ENCODE results near the gene TMEM184B.

TMEM184B gene

DNA sequence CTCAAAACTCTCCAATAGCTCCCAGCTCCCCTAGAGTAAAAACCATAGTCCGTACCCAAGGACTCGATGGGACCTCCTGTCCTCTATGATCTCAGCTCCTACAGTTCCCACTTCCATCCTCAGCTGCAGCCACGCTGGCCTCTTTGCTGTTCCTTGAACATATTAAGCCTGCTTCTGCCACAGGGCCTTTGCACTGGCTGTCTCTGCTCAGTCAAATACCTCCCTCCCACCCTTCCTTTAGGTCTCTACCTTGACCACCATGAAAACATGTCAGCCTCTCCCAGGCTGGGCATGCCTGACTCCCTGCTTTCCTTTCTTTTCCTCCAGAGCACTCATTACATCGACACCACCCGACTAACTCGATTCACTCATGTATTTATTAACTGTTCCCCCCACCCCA is 24.5 kb downstream of the TMEM184B start:
- peaks cover 1% of the 10 kb centered on the region for H3K36me3 ChIP-seq (ENCODE audit: control insufficient read depth, insufficient read depth, low read length)
- no peak overlapping the region for H3K4ac ChIP-seq (ENCODE audit: low read depth, low read length)
- no peak overlapping the region for H4K8ac ChIP-seq (ENCODE audit: low read depth, low read length)
- no peak overlapping the region for H3K4me3 ChIP-seq (ENCODE audit: low read length)
- 100% methylated on average over 3 of the region's 6 CpGs for WGBS (ENCODE audit: extremely low coverage, insufficient coverage, low lambda C conversion rate)
- H3K4me1 ChIP-seq (ENCODE audit: control insufficient read depth, low read depth, low read length): no peaks in the 10 kb centered on the region
- no peak for DNase-seq
- H2BK15ac ChIP-seq (replicated peaks; ENCODE audit: low read depth): no peak overlapping the region
- no peak overlapping the region for H3K18ac ChIP-seq (ENCODE audit: low read length)
- no peak overlapping the region for H3K4me2 ChIP-seq (ENCODE audit: low read length)
- H3K23ac ChIP-seq (ENCODE audit: low read length): no peak overlapping the region
- no peak overlapping the region for H3K27ac ChIP-seq (ENCODE audit: low read depth, low read length)
- peaks cover 14% of the 10 kb centered on the region for H3K79me1 ChIP-seq (ENCODE audit: low read length)
- no peak overlapping the region for H4K5ac ChIP-seq (ENCODE audit: low read length)
- H3K79me2 ChIP-seq (ENCODE audit: control insufficient read depth, insufficient read depth, low read length): peaks cover 2% of the 10 kb centered on the region
- H3K27me3 ChIP-seq (ENCODE audit: insufficient read depth, low read length, poor library complexity): no peaks in the 10 kb centered on the region
- H3K56ac ChIP-seq (ENCODE audit: low read length): no peak overlapping the region
- no peak overlapping the region for H2BK120ac ChIP-seq (ENCODE audit: low read depth, low read length)
- no peak overlapping the region for H2BK5ac ChIP-seq (ENCODE audit: low read length)
- H3K9ac ChIP-seq (ENCODE audit: low read length): no peak overlapping the region
- no peak overlapping the region for H2AK5ac ChIP-seq (ENCODE audit: low read length)

DNA sequence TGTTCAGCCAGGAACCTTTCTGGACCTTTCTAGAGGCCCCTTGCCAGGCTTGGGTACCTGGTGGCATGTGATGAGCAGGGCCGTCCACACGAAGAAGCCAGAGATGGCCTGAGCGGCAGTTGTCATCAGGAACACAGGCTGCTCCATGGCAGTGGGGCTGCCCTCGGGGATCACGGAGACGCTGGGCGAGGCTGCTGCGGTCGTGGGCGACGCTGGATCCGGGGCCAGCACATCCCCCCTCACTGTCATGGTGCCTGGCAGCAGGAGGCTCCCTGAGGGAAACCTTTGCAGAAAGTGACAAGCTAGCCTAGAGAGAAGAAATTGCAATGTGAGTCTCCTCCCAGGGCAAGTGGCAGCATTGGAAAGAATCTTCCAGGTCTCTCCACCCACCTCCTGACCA is 25.1 kb downstream of the TMEM184B start:
- no peak overlapping the region for H3K27ac ChIP-seq (ENCODE audit: low read depth, low read length)
- H3K23ac ChIP-seq (ENCODE audit: low read length): no peak overlapping the region
- H3K79me1 ChIP-seq (ENCODE audit: low read length): peaks cover 14% of the 10 kb centered on the region
- H3K18ac ChIP-seq (ENCODE audit: low read length): no peak overlapping the region
- peaks cover 2% of the 10 kb centered on the region for H3K79me2 ChIP-seq (ENCODE audit: control insufficient read depth, insufficient read depth, low read length)
- H3K27me3 ChIP-seq (ENCODE audit: insufficient read depth, low read length, poor library complexity): no peaks in the 10 kb centered on the region
- no peak overlapping the region for H4K5ac ChIP-seq (ENCODE audit: low read length)
- no peak overlapping the region for H2BK120ac ChIP-seq (ENCODE audit: low read depth, low read length)
- H2BK15ac ChIP-seq (replicated peaks; ENCODE audit: low read depth): no peak overlapping the region
- peaks cover 1% of the 10 kb centered on the region for H3K36me3 ChIP-seq (ENCODE audit: control insufficient read depth, insufficient read depth, low read length)
- no peaks in the 10 kb centered on the region for H3K4me1 ChIP-seq (ENCODE audit: control insufficient read depth, low read depth, low read length)
- DNase-seq: no peak
- no peak overlapping the region for H4K8ac ChIP-seq (ENCODE audit: low read depth, low read length)
- H3K56ac ChIP-seq (ENCODE audit: low read length): no peak overlapping the region
- no CpG with 5 or more reads among the region's 12 CpGs for WGBS (ENCODE audit: extremely low coverage, insufficient coverage, low lambda C conversion rate)
- H2AK5ac ChIP-seq (ENCODE audit: low read length): no peak overlapping the region
- no peak overlapping the region for H3K4me2 ChIP-seq (ENCODE audit: low read length)
- no peak overlapping the region for H2BK5ac ChIP-seq (ENCODE audit: low read length)
- H3K4me3 ChIP-seq (ENCODE audit: low read length): no peak overlapping the region
- no peak overlapping the region for H3K9ac ChIP-seq (ENCODE audit: low read length)
- no peak overlapping the region for H3K4ac ChIP-seq (ENCODE audit: low read depth, low read length)

DNA sequence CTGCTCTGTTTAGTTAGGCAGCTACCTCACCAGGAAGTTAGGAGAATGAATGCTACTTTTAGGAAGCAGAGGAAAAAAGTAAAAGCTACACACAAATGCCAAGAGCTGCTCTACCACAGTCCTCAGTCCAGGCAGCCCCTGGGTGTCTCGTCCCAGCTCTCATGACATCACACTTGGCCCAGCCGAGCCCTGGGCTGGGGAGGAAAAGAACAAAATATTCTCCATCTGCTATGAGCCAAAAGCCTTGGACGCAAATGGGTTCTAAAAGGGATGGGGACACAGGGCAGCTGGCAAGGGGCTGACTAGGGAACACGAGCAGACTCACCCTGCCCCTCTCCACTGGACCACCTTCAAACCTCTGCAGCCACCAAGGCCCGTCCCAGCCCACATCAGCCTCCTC is 26.1 kb downstream of the TMEM184B start:
- Histone ChIP-seq H3K4me3 (ENCODE audit: low read length) (no peak overlapping the region), H3K27me3 (ENCODE audit: insufficient read depth, low read length, poor library complexity) (no peaks in the 10 kb centered on the region), H3K4me1 (ENCODE audit: control insufficient read depth, low read depth, low read length) (no peaks in the 10 kb centered on the region), H2BK5ac (ENCODE audit: low read length) (no peak overlapping the region), H3K9ac (ENCODE audit: low read length) (no peak overlapping the region), H3K79me1 (ENCODE audit: low read length) (peaks cover 12% of the 10 kb centered on the region), H4K5ac (ENCODE audit: low read length) (no peak overlapping the region), H3K23ac (ENCODE audit: low read length) (no peak overlapping the region), H3K4me2 (ENCODE audit: low read length) (no peak overlapping the region), H3K4ac (ENCODE audit: low read depth, low read length) (no peak overlapping the region), H2BK15ac (replicated peaks; ENCODE audit: low read depth) (no peak overlapping the region), H3K56ac (ENCODE audit: low read length) (no peak overlapping the region), H2AK5ac (ENCODE audit: low read length) (no peak overlapping the region), H3K36me3 (ENCODE audit: control insufficient read depth, insufficient read depth, low read length) (peaks cover 1% of the 10 kb centered on the region), H3K18ac (ENCODE audit: low read length) (no peak overlapping the region), H3K27ac (ENCODE audit: low read depth, low read length) (no peak overlapping the region), H2BK120ac (ENCODE audit: low read depth, low read length) (no peak overlapping the region), H4K8ac (ENCODE audit: low read depth, low read length) (no peak overlapping the region), H3K79me2 (ENCODE audit: control insufficient read depth, insufficient read depth, low read length) (no peaks in the 10 kb centered on the region)
- no peak for DNase-seq
- WGBS (ENCODE audit: extremely low coverage, insufficient coverage, low lambda C conversion rate): no CpG with 5 or more reads among the region's 5 CpGs

DNA sequence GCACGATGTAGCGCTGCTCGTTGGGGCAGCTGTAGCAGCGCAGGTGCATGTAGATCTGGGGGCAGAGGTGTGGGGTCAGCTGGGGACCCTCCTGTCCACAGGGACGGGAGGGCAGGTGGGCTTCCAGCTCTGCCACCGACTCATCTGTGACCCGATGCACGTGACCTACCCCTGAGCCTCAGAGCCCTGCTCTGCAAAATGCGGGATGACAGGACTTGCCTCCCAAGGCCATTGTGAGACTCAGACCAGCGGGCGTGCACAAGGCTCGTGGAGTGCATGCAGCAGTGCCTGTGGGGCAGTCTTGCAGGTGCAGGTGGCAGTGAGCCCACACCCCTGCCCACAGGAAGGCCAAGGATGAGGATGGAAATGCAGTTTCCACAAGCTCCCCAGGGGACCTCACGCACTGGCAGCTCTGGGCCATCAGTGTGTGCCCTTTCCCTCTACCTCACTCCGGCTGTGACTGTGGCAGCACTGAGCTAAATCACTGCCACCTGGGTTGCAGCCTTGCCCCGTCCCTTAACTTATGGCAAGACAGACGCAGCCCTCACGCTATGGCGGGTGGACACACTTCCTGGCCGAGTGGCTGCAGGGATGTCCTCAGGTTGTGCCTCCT is 26.7 kb downstream of the TMEM184B start:
- Histone ChIP-seq H3K4me1 (ENCODE audit: control insufficient read depth, low read depth, low read length) (no peaks in the 10 kb centered on the region), H2BK15ac (replicated peaks; ENCODE audit: low read depth) (no peak overlapping the region), H3K4me3 (ENCODE audit: low read length) (no peak overlapping the region)

DNA sequence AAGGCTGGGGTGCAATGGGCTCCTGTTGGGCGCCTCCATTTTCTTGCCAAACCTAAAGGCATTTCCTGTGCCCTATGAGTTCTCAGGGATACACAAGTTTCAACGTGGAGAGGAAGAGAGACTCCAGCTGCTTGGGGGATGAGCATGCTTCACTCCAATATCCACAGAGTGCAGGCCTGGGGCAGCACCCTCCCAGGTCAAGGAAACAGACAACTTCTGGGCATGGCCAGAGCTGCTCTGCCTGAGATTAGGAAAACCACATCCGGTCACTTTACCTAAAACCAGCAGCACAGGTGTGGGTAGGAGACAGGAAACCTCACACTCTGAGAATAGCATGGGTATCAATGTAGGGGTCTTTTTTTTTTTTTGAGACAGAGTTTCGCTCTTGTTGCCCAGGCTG is 28.7 kb downstream of the TMEM184B start:
- Histone ChIP-seq H3K4ac (ENCODE audit: low read depth, low read length) (no peak overlapping the region), H2AK5ac (ENCODE audit: low read length) (no peak overlapping the region), H3K27me3 (ENCODE audit: insufficient read depth, low read length, poor library complexity) (no peaks in the 10 kb centered on the region), H4K5ac (ENCODE audit: low read length) (no peak overlapping the region), H3K79me1 (ENCODE audit: low read length) (peaks cover 6% of the 10 kb centered on the region), H3K9ac (ENCODE audit: low read length) (no peak overlapping the region), H2BK5ac (ENCODE audit: low read length) (no peak overlapping the region), H2BK15ac (replicated peaks; ENCODE audit: low read depth) (no peak overlapping the region), H3K4me2 (ENCODE audit: low read length) (no peak overlapping the region), H3K18ac (ENCODE audit: low read length) (no peak overlapping the region), H3K27ac (ENCODE audit: low read depth, low read length) (no peak overlapping the region), H4K8ac (ENCODE audit: low read depth, low read length) (no peak overlapping the region), H3K79me2 (ENCODE audit: control insufficient read depth, insufficient read depth, low read length) (no peaks in the 10 kb centered on the region), H3K23ac (ENCODE audit: low read length) (no peak overlapping the region), H2BK120ac (ENCODE audit: low read depth, low read length) (no peak overlapping the region), H3K36me3 (ENCODE audit: control insufficient read depth, insufficient read depth, low read length) (peaks cover 1% of the 10 kb centered on the region), H3K56ac (ENCODE audit: low read length) (no peak overlapping the region), H3K4me3 (ENCODE audit: low read length) (no peak overlapping the region), H3K4me1 (ENCODE audit: control insufficient read depth, low read depth, low read length) (no peaks in the 10 kb centered on the region)
- WGBS (ENCODE audit: extremely low coverage, insufficient coverage, low lambda C conversion rate): no CpG with 5 or more reads among the region's 4 CpGs
- no peak for DNase-seq

More for the DNA sequence above, 26.7 kb downstream of the TMEM184B start:
- Histone ChIP-seq H3K36me3 (ENCODE audit: control insufficient read depth, insufficient read depth, low read length) (peaks cover 1% of the 10 kb centered on the region), H3K23ac (ENCODE audit: low read length) (no peak overlapping the region), H3K4me2 (ENCODE audit: low read length) (no peak overlapping the region), H2AK5ac (ENCODE audit: low read length) (no peak overlapping the region), H4K8ac (ENCODE audit: low read depth, low read length) (no peak overlapping the region), H3K79me1 (ENCODE audit: low read length) (peaks cover 12% of the 10 kb centered on the region), H4K5ac (ENCODE audit: low read length) (no peak overlapping the region), H3K27ac (ENCODE audit: low read depth, low read length) (no peak overlapping the region), H2BK120ac (ENCODE audit: low read depth, low read length) (no peak overlapping the region), H3K4ac (ENCODE audit: low read depth, low read length) (no peak overlapping the region), H2BK5ac (ENCODE audit: low read length) (no peak overlapping the region), H3K18ac (ENCODE audit: low read length) (no peak overlapping the region), H3K9ac (ENCODE audit: low read length) (no peak overlapping the region), H3K56ac (ENCODE audit: low read length) (no peak overlapping the region), H3K27me3 (ENCODE audit: insufficient read depth, low read length, poor library complexity) (no peaks in the 10 kb centered on the region), H3K79me2 (ENCODE audit: control insufficient read depth, insufficient read depth, low read length) (no peaks in the 10 kb centered on the region)
- DNase-seq: no peak
- no CpG with 5 or more reads among the region's 19 CpGs for WGBS (ENCODE audit: extremely low coverage, insufficient coverage, low lambda C conversion rate)
